ENCODE measurements around the gene PRAC2.
"Not testable (repeated sequence)": the region's sequence is repeated elsewhere in the genome, so short reads cannot be mapped to it uniquely, and the experiment has no call there.

The PRAC2 gene

GRCh38 chr17:48715496-48716399, 7.2 kb upstream of the PRAC2 start:
- peak; percentile 11 for DNase-seq
- no peak overlapping the region for H3K14ac ChIP-seq (ENCODE audit: low read length in 2 of 2)
- H3K27me3 ChIP-seq (ENCODE audit: control insufficient read depth in 1 of 2, insufficient read depth in 1 of 2, low read length in 2 of 2), result peaks cover 82 to 97% of the 10 kb centered on the region in 2 experiments
- H2AK5ac ChIP-seq (ENCODE audit: low read length, severe bottlenecking), result no peak overlapping the region
- peaks cover 6% of the 10 kb centered on the region for H3K9me3 ChIP-seq (ENCODE audit: control insufficient read depth, low read length)
- no peaks in the 10 kb centered on the region for H3K79me1 ChIP-seq (replicated peaks; ENCODE audit: low read length, poor library complexity, severe bottlenecking)
- H3K23ac ChIP-seq (ENCODE audit: low read length in 2 of 2), result no peak overlapping the region
- H4K8ac ChIP-seq (ENCODE audit: low read length), result no peak overlapping the region
- no peak overlapping the region for H2BK12ac ChIP-seq (ENCODE audit: low read length in 2 of 2)
- no peak overlapping the region for H2BK120ac ChIP-seq (ENCODE audit: low read depth, low read length)
- H4K91ac ChIP-seq (ENCODE audit: low read length), result no peak overlapping the region
- no peak overlapping the region for H3K9ac ChIP-seq (ENCODE audit: low read length)
- H2BK15ac ChIP-seq (ENCODE audit: low read depth, poor library complexity, severe bottlenecking), result no peak overlapping the region
- no peak overlapping the region for H3K27ac ChIP-seq (ENCODE audit: low read length, poor library complexity, severe bottlenecking)
- H2AFZ ChIP-seq (ENCODE audit: low read depth, low read length), result no peak overlapping the region
- H3K4me2 ChIP-seq (ENCODE audit: low read length, poor library complexity, severe bottlenecking), result no peak overlapping the region
- WGBS, result 17% methylated on average over 3 of the region's 5 CpGs
- peaks cover 15% of the 10 kb centered on the region for H3K4me1 ChIP-seq (ENCODE audit: control insufficient read depth, insufficient read depth, low read depth, low read length)
- H3K4me3 ChIP-seq (ENCODE audit: insufficient read depth in 1 of 2, low read depth in 1 of 2, low read length in 2 of 2), result no peak overlapping the region
- H2BK5ac ChIP-seq (ENCODE audit: low read depth, low read length, poor library complexity, severe bottlenecking), result no peak overlapping the region
- H3K4ac ChIP-seq (ENCODE audit: low read depth in 1 of 2, low read length in 2 of 2), result no peak overlapping the region
- H3K36me3 ChIP-seq (ENCODE audit: control insufficient read depth in 1 of 2, insufficient read depth in 2 of 2, low read depth in 1 of 2, low read length in 2 of 2), result no peaks in the 10 kb centered on the region
- H3K18ac ChIP-seq (ENCODE audit: low read depth in 1 of 2, low read length in 2 of 2), result no peak overlapping the region

- Histone ChIP-seq H3K4me1 (ENCODE audit: control insufficient read depth, insufficient read depth, low read depth, low read length) (peaks cover 15% of the 10 kb centered on the region), H3K27me3 (ENCODE audit: control insufficient read depth in 1 of 2, insufficient read depth in 1 of 2, low read length in 2 of 2) (peaks cover 82 to 97% of the 10 kb centered on the region in 2 experiments)
- not testable (repeated sequence) for H4K8ac ChIP-seq (ENCODE audit: low read length); H2BK12ac ChIP-seq (ENCODE audit: low read length in 2 of 2); H3K9ac ChIP-seq (ENCODE audit: low read length); H3K4ac ChIP-seq (ENCODE audit: low read depth in 1 of 2, low read length in 2 of 2); H3K9me3 ChIP-seq (ENCODE audit: control insufficient read depth, low read length); H2BK5ac ChIP-seq (ENCODE audit: low read depth, low read length, poor library complexity, severe bottlenecking); H3K4me2 ChIP-seq (ENCODE audit: low read length, poor library complexity, severe bottlenecking); H3K14ac ChIP-seq (ENCODE audit: low read length in 2 of 2); H3K79me1 ChIP-seq (replicated peaks; ENCODE audit: low read length, poor library complexity, severe bottlenecking); H3K18ac ChIP-seq (ENCODE audit: low read depth in 1 of 2, low read length in 2 of 2); H2BK15ac ChIP-seq (ENCODE audit: low read depth, poor library complexity, severe bottlenecking); H4K91ac ChIP-seq (ENCODE audit: low read length); H2AK5ac ChIP-seq (ENCODE audit: low read length, severe bottlenecking); H3K23ac ChIP-seq (ENCODE audit: low read length in 2 of 2); H2AFZ ChIP-seq (ENCODE audit: low read depth, low read length); H3K36me3 ChIP-seq (ENCODE audit: control insufficient read depth in 1 of 2, insufficient read depth in 2 of 2, low read depth in 1 of 2, low read length in 2 of 2); H3K4me3 ChIP-seq (ENCODE audit: insufficient read depth in 1 of 2, low read depth in 1 of 2, low read length in 2 of 2); DNase-seq; H3K27ac ChIP-seq (ENCODE audit: low read length, poor library complexity, severe bottlenecking); H2BK120ac ChIP-seq (ENCODE audit: low read depth, low read length)
- WGBS, result 100% methylated on average over 2 of the region's 3 CpGs
Measured at GRCh38 chr17:48716549-48716948, 6.4 kb upstream of the PRAC2 start.

DNA sequence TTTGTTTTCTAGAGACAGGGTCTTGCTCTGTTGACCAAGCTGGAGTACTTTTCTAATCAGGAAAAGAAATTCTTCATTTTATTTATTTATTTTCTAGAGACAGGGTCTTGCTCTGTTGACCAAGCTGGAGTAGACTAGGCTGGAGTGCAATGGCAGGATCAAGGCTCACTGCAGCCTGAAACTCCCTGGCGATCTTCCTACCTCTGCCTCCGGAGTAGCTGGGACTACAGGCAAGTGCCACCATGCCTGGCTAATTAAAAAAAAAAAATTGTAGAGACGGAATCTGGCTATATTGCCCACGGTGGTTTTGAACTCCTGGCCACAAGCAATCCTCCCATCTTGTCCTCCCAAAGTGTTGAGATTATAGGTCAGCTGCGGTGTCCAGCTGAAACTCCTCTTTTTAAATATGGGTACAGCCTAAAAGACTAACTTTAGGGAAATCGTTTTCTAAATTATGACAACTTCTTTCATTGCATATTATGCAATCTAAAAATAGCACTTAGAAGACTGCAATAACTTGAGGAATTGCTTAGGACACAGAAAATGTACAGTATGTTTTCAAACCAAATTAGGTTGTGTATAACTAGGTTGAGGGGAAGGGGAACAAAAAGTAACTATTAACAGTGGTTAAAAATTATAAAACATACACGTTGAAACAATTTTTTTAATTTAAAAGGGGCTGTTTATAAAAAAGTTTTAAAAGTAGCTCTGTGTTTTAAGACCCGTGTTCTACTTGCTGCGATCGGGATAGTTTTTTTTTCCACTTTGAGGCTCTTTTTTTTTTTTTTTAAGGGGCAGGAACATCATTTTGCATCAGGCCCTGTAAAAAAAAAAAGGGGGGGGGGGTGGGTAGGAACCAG, 5.4 kb upstream of the PRAC2 start:
- Histone ChIP-seq H3K18ac (ENCODE audit: low read depth in 1 of 2, low read length in 2 of 2) (no peak overlapping the region), H3K4ac (ENCODE audit: low read depth in 1 of 2, low read length in 2 of 2) (no peak overlapping the region), H3K9ac (ENCODE audit: low read length) (no peak overlapping the region), H2BK120ac (ENCODE audit: low read depth, low read length) (no peak overlapping the region), H3K4me3 (ENCODE audit: insufficient read depth in 1 of 2, low read depth in 1 of 2, low read length in 2 of 2) (no peak overlapping the region), H3K79me1 (replicated peaks; ENCODE audit: low read length, poor library complexity, severe bottlenecking) (no peaks in the 10 kb centered on the region), H3K14ac (ENCODE audit: low read length in 2 of 2) (no peak overlapping the region), H3K9me3 (ENCODE audit: control insufficient read depth, low read length) (peaks cover 6% of the 10 kb centered on the region), H2AK5ac (ENCODE audit: low read length, severe bottlenecking) (no peak overlapping the region), H2AFZ (ENCODE audit: low read depth, low read length) (no peak overlapping the region), H2BK15ac (ENCODE audit: low read depth, poor library complexity, severe bottlenecking) (no peak overlapping the region), H3K4me1 (ENCODE audit: control insufficient read depth, insufficient read depth, low read depth, low read length) (peaks cover 15% of the 10 kb centered on the region), H3K27ac (ENCODE audit: low read length, poor library complexity, severe bottlenecking) (no peak overlapping the region), H3K23ac (ENCODE audit: low read length in 2 of 2) (no peak overlapping the region), H3K36me3 (ENCODE audit: control insufficient read depth in 1 of 2, insufficient read depth in 2 of 2, low read depth in 1 of 2, low read length in 2 of 2) (no peaks in the 10 kb centered on the region), H4K8ac (ENCODE audit: low read length) (no peak overlapping the region), H4K91ac (ENCODE audit: low read length) (no peak overlapping the region), H3K27me3 (ENCODE audit: control insufficient read depth in 1 of 2, insufficient read depth in 1 of 2, low read length in 2 of 2) (peaks cover 83 to 100% of the 10 kb centered on the region in 2 experiments), H2BK12ac (ENCODE audit: low read length in 2 of 2) (no peak overlapping the region), H3K4me2 (ENCODE audit: low read length, poor library complexity, severe bottlenecking) (no peak overlapping the region), H2BK5ac (ENCODE audit: low read depth, low read length, poor library complexity, severe bottlenecking) (no peak overlapping the region)
- 41% methylated on average over 9 of the region's 10 CpGs for WGBS
- peak; percentile 15 for DNase-seq

GRCh38 chr17:48718227-48718760, 4.7 kb upstream of the PRAC2 start:
- 3% methylated on average over 21 of the region's 24 CpGs for WGBS
- H3K9ac ChIP-seq (ENCODE audit: low read length), result no peak overlapping the region

More at GRCh38 chr17:48718227-48718760, 4.7 kb upstream of the PRAC2 start:
- Histone ChIP-seq H3K9me3 (ENCODE audit: control insufficient read depth, low read length) (peaks cover 6% of the 10 kb centered on the region), H3K4me1 (ENCODE audit: control insufficient read depth, insufficient read depth, low read depth, low read length) (peaks cover 15% of the 10 kb centered on the region), H3K79me1 (replicated peaks; ENCODE audit: low read length, poor library complexity, severe bottlenecking) (no peaks in the 10 kb centered on the region), H3K4ac (ENCODE audit: low read depth in 1 of 2, low read length in 2 of 2) (no peak overlapping the region), H3K18ac (ENCODE audit: low read depth in 1 of 2, low read length in 2 of 2) (no peak overlapping the region), H3K14ac (ENCODE audit: low read length in 2 of 2) (no peak overlapping the region), H3K27ac (ENCODE audit: low read length, poor library complexity, severe bottlenecking) (no peak overlapping the region), H2BK15ac (ENCODE audit: low read depth, poor library complexity, severe bottlenecking) (no peak overlapping the region), H3K27me3 (ENCODE audit: control insufficient read depth in 1 of 2, insufficient read depth in 1 of 2, low read length in 2 of 2) (peaks cover 85 to 100% of the 10 kb centered on the region in 2 experiments), H2BK120ac (ENCODE audit: low read depth, low read length) (no peak overlapping the region), H4K8ac (ENCODE audit: low read length) (no peak overlapping the region), H2BK12ac (ENCODE audit: low read length in 2 of 2) (no peak overlapping the region), H3K4me3 (ENCODE audit: insufficient read depth in 1 of 2, low read depth in 1 of 2, low read length in 2 of 2) (no peak overlapping the region), H2BK5ac (ENCODE audit: low read depth, low read length, poor library complexity, severe bottlenecking) (no peak overlapping the region), H4K91ac (ENCODE audit: low read length) (peak overlapping the region; percentile 43), H3K36me3 (ENCODE audit: control insufficient read depth in 1 of 2, insufficient read depth in 2 of 2, low read depth in 1 of 2, low read length in 2 of 2) (no peaks in the 10 kb centered on the region), H2AFZ (ENCODE audit: low read depth, low read length) (no peak overlapping the region), H2AK5ac (ENCODE audit: low read length, severe bottlenecking) (no peak overlapping the region), H3K23ac (ENCODE audit: low read length in 2 of 2) (peak overlapping the region in 1 of 2 experiments; percentile 10), H3K4me2 (ENCODE audit: low read length, poor library complexity, severe bottlenecking) (no peak overlapping the region)
- DNase-seq, result peak; percentile 50

All from mesenchymal stem cell (in vitro differentiated cells and primary cell).